Fibroblast of lung (primary cell): ENCODE data around the gene PRR27. TPM values are rescaled to one million over a fixed set of nuclear protein-coding genes. Genes with fewer than 3 reads are reported as not detected.

ENCODE experiments used
- DNase-seq, 2 donors: peaks; one replicate each; pipeline versions ENCODE4 v3.0.0 to v3.0.0-alpha.2; 2010; ENCODE audit warnings: low read depth in 2 of 2
- H2AFZ ChIP-seq: 2 replicates; pipeline ENCODE4 v1.5.1; 2012; ENCODE audit warnings: low read length, control low read depth, inconsistent platforms
- H3K27ac ChIP-seq: 2 replicates; pipeline ENCODE4 v1.5.1; 2011; ENCODE audit warnings: low read length, control low read depth; ENCODE audit not compliant: insufficient read depth
- H3K27me3 ChIP-seq: 2 replicates; pipeline ENCODE4 v1.5.1; 2011; ENCODE audit warnings: mild to moderate bottlenecking, low read length; ENCODE audit not compliant: control insufficient read depth, insufficient read depth
- H3K36me3 ChIP-seq: 2 replicates; pipeline ENCODE4 v1.5.1; 2011; ENCODE audit warnings: low read length; ENCODE audit not compliant: control insufficient read depth, insufficient read depth
- H3K4me1 ChIP-seq: 2 replicates; pipeline ENCODE4 v1.5.1; 2011; ENCODE audit warnings: low read length; ENCODE audit not compliant: control insufficient read depth, insufficient read depth; ENCODE audit errors: extremely low read depth
- H3K4me2 ChIP-seq: 2 replicates; pipeline ENCODE4 v1.5.1; 2011; ENCODE audit warnings: low read length, control low read depth; ENCODE audit not compliant: insufficient read depth; ENCODE audit errors: extremely low read depth
- H3K4me3 ChIP-seq, 4 experiments: fragments of 200-600 bp in 1 of 4; sonication (generic) in 1 of 4; replicated peaks in 1 of 4; 2 replicates each; pipeline ENCODE4 v1.5.1; 2011 to 2016; ENCODE audit warnings: low read length in 4 of 4, low read depth in 3 of 4, mild to moderate bottlenecking in 3 of 4, control low read depth in 2 of 4, inconsistent platforms in 1 of 4, mixed read lengths in 1 of 4; ENCODE audit not compliant: insufficient read depth in 1 of 4; ENCODE audit errors: control extremely low read depth in 1 of 4
- H3K79me2 ChIP-seq: 2 replicates; pipeline ENCODE4 v1.5.1; 2012; ENCODE audit warnings: mild to moderate bottlenecking, low read length, inconsistent platforms; ENCODE audit not compliant: control insufficient read depth, insufficient read depth
- H3K9ac ChIP-seq: 2 replicates; pipeline ENCODE4 v1.5.1; 2011; ENCODE audit warnings: mild to moderate bottlenecking, low read length, control low read depth; ENCODE audit not compliant: insufficient read depth
- H3K9me3 ChIP-seq: 2 replicates; pipeline ENCODE4 v1.5.1; 2012; ENCODE audit warnings: low read depth, low read length; ENCODE audit not compliant: control insufficient read depth, insufficient read depth
- H4K20me1 ChIP-seq: 2 replicates; pipeline ENCODE4 v1.5.1; 2011; ENCODE audit warnings: low read length; ENCODE audit not compliant: control insufficient read depth, insufficient read depth; ENCODE audit errors: extremely low read depth
- EZH2 ChIP-seq: IDR thresholded peaks from 2 replicates; pipeline ENCODE4 v1.5.1; 2012; ENCODE audit warnings: low read length, control low read depth, mild to moderate bottlenecking; ENCODE audit errors: missing control alignments
- polyA plus RNA-seq, 2 donors: library from polyadenylated mRNA; depleted of rRNA in 1 of 2; stranded (reverse) in 1 of 2; unstranded in 1 of 2; fragments of >200 nt; gene quantifications; 2 replicates each; pipeline ENCODE4 v1.2.1, GENCODE V29; 2011 to 2012; ENCODE audit warnings: missing spikeins in 1 of 2
- total RNA-seq: library from RNA; depleted of rRNA; stranded (reverse); fragments of >200 nt; gene quantifications from 2 replicates; pipeline ENCODE4 v1.2.1, GENCODE V29; 2014
- TF ChIP-seq, protein P1 (sequence below), 2 donors: IDR thresholded peaks in 1 of 2; conservative IDR thresholded peaks in 1 of 2; 1 replicate in 1 of 2; 2 replicates in 1 of 2; pipeline ENCODE4 v1.5.1; 2011 to 2012; ENCODE audit warnings: low read length in 2 of 2, control low read depth in 1 of 2, inconsistent platforms in 1 of 2, low read depth in 1 of 2, mild to moderate bottlenecking in 1 of 2

The PRR27 gene
- total and polyA plus RNA-seq, 2 donors (not counting 1 experiment from before 2014, with no cell fraction given) = not detected

DNA sequence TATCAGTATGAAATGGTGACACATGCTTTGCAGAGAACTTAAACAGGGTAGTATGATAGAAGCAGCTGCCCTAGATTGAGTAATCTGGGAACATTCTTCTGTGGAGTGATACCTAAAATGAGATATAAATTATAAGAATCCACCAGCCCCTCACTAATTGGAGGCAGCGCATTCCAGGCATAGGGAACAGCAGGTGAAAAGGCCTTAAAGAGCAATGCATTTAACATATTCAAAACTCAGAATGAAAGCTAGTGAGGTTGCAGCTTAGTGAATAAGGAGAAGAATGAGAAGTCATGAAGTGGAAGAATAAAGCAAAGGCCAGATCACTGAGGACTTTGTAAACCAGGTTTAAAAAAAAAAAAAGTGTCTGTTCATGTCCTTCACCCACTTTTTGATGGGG lies 36.5 kb downstream of the PRR27 start:
- no peak overlapping the region for H3K4me2 ChIP-seq
- H3K36me3 ChIP-seq = no peaks in the 10 kb centered on the region
- H2AFZ ChIP-seq = no peak overlapping the region
- DNase-seq = no peak
- H3K4me3 ChIP-seq = no peak overlapping the region
- TF ChIP-seq, protein P1, sequence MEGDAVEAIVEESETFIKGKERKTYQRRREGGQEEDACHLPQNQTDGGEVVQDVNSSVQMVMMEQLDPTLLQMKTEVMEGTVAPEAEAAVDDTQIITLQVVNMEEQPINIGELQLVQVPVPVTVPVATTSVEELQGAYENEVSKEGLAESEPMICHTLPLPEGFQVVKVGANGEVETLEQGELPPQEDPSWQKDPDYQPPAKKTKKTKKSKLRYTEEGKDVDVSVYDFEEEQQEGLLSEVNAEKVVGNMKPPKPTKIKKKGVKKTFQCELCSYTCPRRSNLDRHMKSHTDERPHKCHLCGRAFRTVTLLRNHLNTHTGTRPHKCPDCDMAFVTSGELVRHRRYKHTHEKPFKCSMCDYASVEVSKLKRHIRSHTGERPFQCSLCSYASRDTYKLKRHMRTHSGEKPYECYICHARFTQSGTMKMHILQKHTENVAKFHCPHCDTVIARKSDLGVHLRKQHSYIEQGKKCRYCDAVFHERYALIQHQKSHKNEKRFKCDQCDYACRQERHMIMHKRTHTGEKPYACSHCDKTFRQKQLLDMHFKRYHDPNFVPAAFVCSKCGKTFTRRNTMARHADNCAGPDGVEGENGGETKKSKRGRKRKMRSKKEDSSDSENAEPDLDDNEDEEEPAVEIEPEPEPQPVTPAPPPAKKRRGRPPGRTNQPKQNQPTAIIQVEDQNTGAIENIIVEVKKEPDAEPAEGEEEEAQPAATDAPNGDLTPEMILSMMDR (conservative IDR thresholded peaks at IDR 0.05 in 1 of 2, IDR thresholded peaks at IDR 0.05 in 1 of 2; ENCODE audit: low read depth in 1 of 2, low read length in 2 of 2) = no peak
- TF ChIP-seq EZH2 = no peak
- no peaks in the 10 kb centered on the region for H3K79me2 ChIP-seq
- H3K4me1 ChIP-seq = no peaks in the 10 kb centered on the region
- H4K20me1 ChIP-seq = no peaks in the 10 kb centered on the region
- no peaks in the 10 kb centered on the region for H3K9me3 ChIP-seq
- H3K9ac ChIP-seq = no peak overlapping the region
- H3K27me3 ChIP-seq = no peaks in the 10 kb centered on the region
- no peak overlapping the region for H3K27ac ChIP-seq

DNA sequence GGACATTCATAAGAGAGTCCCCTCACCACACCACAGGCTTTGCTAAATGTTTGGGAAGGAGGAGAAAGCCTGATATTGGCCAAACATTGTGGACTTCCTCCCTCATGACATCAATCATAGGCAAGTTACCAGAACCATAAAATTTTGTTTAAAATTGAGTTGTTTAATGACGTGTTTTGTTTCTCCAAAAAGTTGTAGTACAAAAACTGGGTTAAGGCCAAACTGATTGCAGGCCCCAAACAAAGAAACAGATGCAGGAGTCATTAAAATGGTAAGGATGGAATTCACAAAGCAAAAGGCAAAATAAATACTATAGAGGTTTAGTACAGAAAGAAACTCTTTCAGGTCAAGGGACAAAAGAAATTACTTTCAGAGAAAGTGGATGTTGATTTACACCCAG lies 37.6 kb downstream of the PRR27 start:
- peak in 1 of 2 donors; percentile 66 for DNase-seq
- Histone ChIP-seq H4K20me1 (no peaks in the 10 kb centered on the region), H3K36me3 (no peaks in the 10 kb centered on the region), H2AFZ (no peak overlapping the region), H3K27ac (no peak overlapping the region), H3K4me1 (no peaks in the 10 kb centered on the region), H3K4me3 (no peak overlapping the region), H3K9me3 (no peaks in the 10 kb centered on the region), H3K9ac (no peak overlapping the region), H3K79me2 (no peaks in the 10 kb centered on the region), H3K27me3 (no peaks in the 10 kb centered on the region), H3K4me2 (no peak overlapping the region)
- no peak for TF ChIP-seq EZH2
- TF ChIP-seq, protein P1 (conservative IDR thresholded peaks at IDR 0.05 in 1 of 2, IDR thresholded peaks at IDR 0.05 in 1 of 2; ENCODE audit: low read depth in 1 of 2, low read length in 2 of 2) = no peak

DNA sequence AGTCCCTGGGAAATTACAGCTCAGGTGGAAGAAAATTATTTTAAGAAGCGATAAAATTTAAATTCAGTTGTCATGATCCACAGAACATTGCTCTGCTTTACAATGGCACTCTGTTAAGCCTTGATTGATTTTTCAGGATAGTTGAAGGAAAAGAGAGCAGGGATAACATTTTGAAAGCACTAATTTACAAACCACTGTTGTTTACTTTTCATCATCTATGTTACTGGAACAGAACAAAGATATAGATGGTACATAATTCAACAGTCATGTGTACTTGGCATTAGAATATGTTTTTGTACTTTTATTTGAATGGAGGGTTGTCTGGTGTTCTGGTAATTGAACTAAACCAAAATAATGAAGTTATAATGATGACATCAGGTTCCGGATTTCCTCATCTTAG lies 38.9 kb downstream of the PRR27 start:
- Histone ChIP-seq H3K9ac (no peak overlapping the region), H3K27ac (no peak overlapping the region), H3K4me3 (no peak overlapping the region), H4K20me1 (no peaks in the 10 kb centered on the region), H3K4me1 (no peaks in the 10 kb centered on the region), H3K4me2 (no peak overlapping the region), H3K27me3 (no peaks in the 10 kb centered on the region), H3K79me2 (no peaks in the 10 kb centered on the region), H3K9me3 (no peaks in the 10 kb centered on the region), H2AFZ (no peak overlapping the region), H3K36me3 (no peaks in the 10 kb centered on the region)
- peak in 1 of 2 donors; percentile 28 for DNase-seq
- TF ChIP-seq EZH2 = no peak
- TF ChIP-seq, protein P1 (conservative IDR thresholded peaks at IDR 0.05 in 1 of 2, IDR thresholded peaks at IDR 0.05 in 1 of 2; ENCODE audit: low read depth in 1 of 2, low read length in 2 of 2) = no peak
